ENCODE results near the gene THSD4.

GRCh38 chr15:71293723-71294122 lies 178.5 kb downstream of the THSD4 start:
- TF ChIP-seq CTCF (IDR thresholded peaks at IDR 0.05; ENCODE audit: control extremely low read depth in 1 of 3, insufficient read depth in 1 of 3, low read depth in 1 of 3, low read length in 3 of 3) (no peak), KDM5A (IDR thresholded peaks at IDR 0.05; ENCODE audit: low read length) (no peak), POLR2A (IDR thresholded peaks at IDR 0.05; ENCODE audit: control extremely low read depth in 1 of 2, low read depth in 2 of 2, low read length in 2 of 2) (no peak), CHD2 (IDR thresholded peaks at IDR 0.05; ENCODE audit: low read length) (no peak), PHF8 (conservative IDR thresholded peaks at IDR 0.05; ENCODE audit: low read depth, low read length) (no peak), CBX5 (IDR thresholded peaks at IDR 0.05; ENCODE audit: low read depth, low read length) (no peak), CREB1 (IDR thresholded peaks at IDR 0.05) (no peak), SIN3A (conservative IDR thresholded peaks at IDR 0.05 in 1 of 2, IDR thresholded peaks at IDR 0.05 in 1 of 2; ENCODE audit: low read depth in 1 of 2, low read length in 2 of 2) (no peak), MAX (IDR thresholded peaks at IDR 0.05) (no peak), USF2 (IDR thresholded peaks at IDR 0.05; ENCODE audit: low read length) (no peak), CHD1 (IDR thresholded peaks at IDR 0.05; ENCODE audit: low read depth, low read length) (no peak), POLR2AphosphoS5 (IDR thresholded peaks at IDR 0.05; ENCODE audit: low read depth, low read length) (no peak), CBX8 (IDR thresholded peaks at IDR 0.05; ENCODE audit: borderline replicate concordance, low read depth, low read length) (no peak), RAD21 (IDR thresholded peaks at IDR 0.05 in 1 of 2, conservative IDR thresholded peaks at IDR 0.05 in 1 of 2; ENCODE audit: low read depth in 2 of 2, low read length in 2 of 2) (no peak)

All from H1 (cell line).